ENCODE results near the gene MSL3B.

DNA sequence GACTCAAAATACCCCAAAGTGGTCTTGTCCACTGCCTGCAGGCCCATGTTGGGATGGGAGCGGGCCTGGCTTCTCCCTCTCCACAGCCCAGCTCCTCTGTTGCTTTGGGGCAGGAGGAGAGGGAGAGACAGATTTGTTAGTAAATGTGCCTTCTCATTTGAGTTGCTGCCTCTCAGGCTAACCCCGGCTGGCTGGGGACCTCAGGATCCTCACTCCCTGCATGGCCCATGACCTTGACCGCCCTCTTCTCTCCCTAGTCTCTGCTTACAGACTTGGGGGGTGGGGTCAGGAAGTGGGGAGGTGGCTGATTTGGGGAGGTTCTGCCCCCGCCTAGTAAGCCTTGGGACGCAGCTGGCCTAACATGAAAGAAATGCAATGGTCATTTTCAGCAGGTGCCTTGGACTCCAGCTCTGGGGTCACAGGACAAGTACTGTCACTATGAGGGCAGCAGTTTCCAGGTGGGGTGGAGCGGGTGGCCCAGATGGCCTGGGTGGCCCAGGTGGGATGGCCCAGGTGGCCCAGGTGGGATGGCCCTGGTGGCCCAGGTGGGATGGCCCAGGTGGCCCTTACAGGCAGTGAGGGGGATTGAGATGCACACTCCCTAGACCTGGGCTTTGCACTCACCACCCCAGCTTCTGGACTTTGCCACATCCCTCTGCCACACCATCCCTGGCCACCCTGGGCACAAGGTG is 37.9 kb downstream of the MSL3B start:
- TF ChIP-seq, protein P1, sequence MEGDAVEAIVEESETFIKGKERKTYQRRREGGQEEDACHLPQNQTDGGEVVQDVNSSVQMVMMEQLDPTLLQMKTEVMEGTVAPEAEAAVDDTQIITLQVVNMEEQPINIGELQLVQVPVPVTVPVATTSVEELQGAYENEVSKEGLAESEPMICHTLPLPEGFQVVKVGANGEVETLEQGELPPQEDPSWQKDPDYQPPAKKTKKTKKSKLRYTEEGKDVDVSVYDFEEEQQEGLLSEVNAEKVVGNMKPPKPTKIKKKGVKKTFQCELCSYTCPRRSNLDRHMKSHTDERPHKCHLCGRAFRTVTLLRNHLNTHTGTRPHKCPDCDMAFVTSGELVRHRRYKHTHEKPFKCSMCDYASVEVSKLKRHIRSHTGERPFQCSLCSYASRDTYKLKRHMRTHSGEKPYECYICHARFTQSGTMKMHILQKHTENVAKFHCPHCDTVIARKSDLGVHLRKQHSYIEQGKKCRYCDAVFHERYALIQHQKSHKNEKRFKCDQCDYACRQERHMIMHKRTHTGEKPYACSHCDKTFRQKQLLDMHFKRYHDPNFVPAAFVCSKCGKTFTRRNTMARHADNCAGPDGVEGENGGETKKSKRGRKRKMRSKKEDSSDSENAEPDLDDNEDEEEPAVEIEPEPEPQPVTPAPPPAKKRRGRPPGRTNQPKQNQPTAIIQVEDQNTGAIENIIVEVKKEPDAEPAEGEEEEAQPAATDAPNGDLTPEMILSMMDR (IDR thresholded peaks at IDR 0.05) = no peak
- no peak for TF ChIP-seq POLR2AphosphoS5 (IDR thresholded peaks at IDR 0.05)
- TF ChIP-seq POLR2A (IDR thresholded peaks at IDR 0.05) = no peak
- TF ChIP-seq EP300 (IDR thresholded peaks at IDR 0.05) = no peak
